Retina (tissue), 1 donor: Measurements from ENCODE around the gene MSX1.

ENCODE experiments used
- DNase-seq: peaks from one replicate; pipeline ENCODE4 v3.0.0-alpha.2; 2016

MSX1 gene

GRCh38 chr4:4858527-4859324 lies 739 bp upstream of the MSX1 start:
- peak; percentile 38 for DNase-seq

- DNase-seq: peak; percentile 55
Observed at GRCh38 chr4:4859799-4860599, 534 bp downstream of the MSX1 start.

- peak; percentile 82 for DNase-seq
Observed at GRCh38 chr4:4860600-4861389, 1.3 kb downstream of the MSX1 start.

GRCh38 chr4:4861390-4862018 lies 2.0 kb downstream of the MSX1 start:
- DNase-seq: peak; percentile 73

- peak; percentile 72 for DNase-seq
Observed at GRCh38 chr4:4862071-4862551, 2.6 kb downstream of the MSX1 start.

GRCh38 chr4:4862665-4863482 lies 3.4 kb downstream of the MSX1 start:
- peak; percentile 81 for DNase-seq

GRCh38 chr4:4864443-4864939 lies 5.0 kb downstream of the MSX1 start:
- peak; percentile 67 for DNase-seq

- no peak for DNase-seq
Observed at GRCh38 chr4:4864940-4865704, 5.7 kb downstream of the MSX1 start.

- DNase-seq: peak; percentile 41
Observed at GRCh38 chr4:4865705-4866123, 6.2 kb downstream of the MSX1 start.

GRCh38 chr4:4866124-4866865 lies 6.8 kb downstream of the MSX1 start:
- peak; percentile 82 for DNase-seq

GRCh38 chr4:4866866-4867374 lies 7.5 kb downstream of the MSX1 start:
- no peak for DNase-seq

- DNase-seq: peak; percentile 65
Observed at GRCh38 chr4:4867375-4868039, 8.0 kb downstream of the MSX1 start.

- DNase-seq: no peak
Observed at GRCh38 chr4:4868040-4868757, 8.7 kb downstream of the MSX1 start.

- peak; percentile 56 for DNase-seq
Observed at GRCh38 chr4:4868758-4869723, 9.6 kb downstream of the MSX1 start.

GRCh38 chr4:4869731-4870571 lies 10.5 kb downstream of the MSX1 start:
- peak; percentile 59 for DNase-seq
